NB4 (cell line): ENCODE data around the gene ZDHHC11.
"Not testable (repeated sequence)": the region's sequence is repeated elsewhere in the genome, so short reads cannot be mapped to it uniquely, and the experiment has no call there.

Experiments used
- DNase-seq: peaks from one replicate; pipeline ENCODE4 v3.0.0; 2010; ENCODE audit warnings: low read depth
- H3K4me3 ChIP-seq: one replicate; pipeline ENCODE4 v1.5.1; 2011; ENCODE audit warnings: mild to moderate bottlenecking, low read depth, low read length, moderate library complexity
- MYC ChIP-seq: IDR thresholded peaks from 2 replicates; pipeline ENCODE4 v1.6.1; 2011; ENCODE audit warnings: low read depth, low read length
- POLR2A ChIP-seq: IDR thresholded peaks from 2 replicates; pipeline ENCODE4 v1.6.1; 2011; ENCODE audit warnings: mild to moderate bottlenecking; ENCODE audit not compliant: insufficient read length; ENCODE audit errors: extremely low read depth
- TF ChIP-seq, protein P1 (sequence below): IDR thresholded peaks from 2 replicates; pipeline ENCODE4 v1.6.1; 2011; ENCODE audit warnings: low read depth, low read length
- TF ChIP-seq, protein P2 (sequence below): IDR thresholded peaks from one replicate; pipeline ENCODE4 v1.5.1; 2012; ENCODE audit warnings: low read depth, low read length

Gene ZDHHC11

DNA sequence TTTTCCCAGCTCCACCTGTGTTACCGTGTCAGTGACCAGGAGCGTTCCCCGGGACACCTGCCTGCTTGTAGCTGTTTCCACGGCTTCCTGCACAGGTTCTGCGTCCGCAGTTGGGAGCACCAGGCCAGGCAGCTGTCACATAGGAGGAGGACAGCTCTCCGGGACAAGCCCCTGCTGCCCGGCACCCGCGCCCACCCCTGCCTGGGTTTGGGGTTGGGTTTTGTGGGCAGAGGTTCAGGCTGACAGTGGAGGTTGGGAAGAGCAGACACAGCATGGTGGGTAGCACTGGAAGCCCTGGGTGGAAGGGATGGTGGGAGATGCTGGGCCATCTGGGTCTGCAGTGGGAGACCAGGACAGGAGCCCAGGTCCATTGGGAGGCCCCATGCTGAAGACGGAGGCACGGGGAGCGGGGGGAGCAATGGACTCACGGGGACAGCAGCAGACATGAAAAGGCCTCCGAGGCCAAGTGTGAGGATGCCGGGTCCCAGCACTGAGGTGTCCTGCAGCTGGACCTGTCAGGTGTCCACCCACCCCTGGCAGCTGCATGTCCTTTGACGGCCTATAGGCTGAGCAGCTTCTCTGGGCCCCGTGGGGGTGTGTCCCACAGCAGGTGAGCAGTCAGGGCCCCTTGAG is 63.4 kb downstream of the ZDHHC11 start:
- DNase-seq, H3K4me3 ChIP-seq: not testable (repeated sequence)

DNA sequence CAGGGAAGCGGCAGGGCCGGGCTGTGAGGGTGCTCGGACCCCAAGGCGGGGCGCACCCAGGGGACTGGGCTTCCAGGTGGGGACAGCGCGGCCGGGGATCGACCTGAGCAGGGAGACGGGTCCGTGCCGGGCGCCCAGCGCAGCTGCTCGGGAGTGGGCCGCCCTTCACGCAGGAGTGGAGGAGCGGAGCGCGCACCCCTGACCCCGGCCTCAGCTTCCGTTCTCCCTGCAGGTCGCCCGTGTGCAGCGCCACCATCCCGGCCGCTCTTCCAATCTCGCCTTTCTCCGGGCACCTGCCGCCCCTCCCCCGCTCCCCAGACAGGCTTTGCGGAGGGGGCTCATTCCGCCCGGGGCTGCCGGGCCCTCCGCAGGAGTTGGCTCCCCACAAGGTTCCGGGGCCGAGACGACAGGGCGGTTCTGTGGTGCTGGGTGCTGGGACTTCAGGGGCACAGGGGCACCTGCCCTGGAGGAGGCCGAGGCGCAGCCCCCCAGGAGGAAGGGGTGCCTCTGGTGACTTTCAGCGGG is 65.5 kb downstream of the ZDHHC11 start:
- not testable (repeated sequence) for DNase-seq, H3K4me3 ChIP-seq

DNA sequence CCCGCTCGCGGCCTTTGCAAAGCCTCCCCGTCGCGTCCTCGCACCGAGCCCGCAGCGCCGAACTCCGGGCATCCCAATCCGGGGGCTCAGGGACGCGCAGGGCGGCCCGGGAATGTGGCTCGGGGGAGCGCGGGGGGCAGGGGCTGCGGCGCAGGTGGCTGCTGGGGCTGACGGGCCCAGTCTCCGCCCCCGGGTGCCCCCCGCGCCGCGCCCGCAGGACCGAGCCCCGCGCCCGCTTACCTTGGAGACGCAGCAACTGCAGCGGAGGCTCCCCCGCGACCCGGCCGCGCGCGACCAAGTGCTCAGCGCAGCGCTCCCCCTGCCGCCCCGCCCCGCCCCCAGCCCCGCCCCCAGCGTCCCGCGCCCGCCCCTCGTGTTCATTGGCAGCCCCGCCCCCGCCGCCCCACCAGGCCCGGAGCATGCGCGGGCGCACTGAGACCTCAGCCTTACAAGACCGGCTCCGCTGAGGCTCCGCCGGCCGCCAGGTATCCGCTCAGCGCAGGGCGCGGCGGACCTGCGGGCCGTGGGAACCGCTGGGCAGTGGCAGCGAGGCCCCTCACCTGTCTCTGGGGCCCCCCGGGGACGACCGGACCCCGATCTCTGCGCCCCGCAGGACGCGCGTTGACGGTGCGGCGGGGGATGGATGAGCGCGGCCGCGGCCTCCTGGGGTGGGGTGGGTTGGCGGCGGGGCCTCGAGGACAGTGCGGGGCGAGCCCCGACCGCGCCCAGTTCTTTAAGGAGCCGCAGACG is 66.2 kb downstream of the ZDHHC11 start, which contains the start of gene ZDHHC11B:
Gene ZDHHC11B (minus strand): TSS at position 302 of the 750 bp plus-strand sequence. CDS start 17,810 bp downstream, outside the sequence.
- not testable (repeated sequence) for H3K4me3 ChIP-seq
- DNase-seq: peak; percentile 48

DNA sequence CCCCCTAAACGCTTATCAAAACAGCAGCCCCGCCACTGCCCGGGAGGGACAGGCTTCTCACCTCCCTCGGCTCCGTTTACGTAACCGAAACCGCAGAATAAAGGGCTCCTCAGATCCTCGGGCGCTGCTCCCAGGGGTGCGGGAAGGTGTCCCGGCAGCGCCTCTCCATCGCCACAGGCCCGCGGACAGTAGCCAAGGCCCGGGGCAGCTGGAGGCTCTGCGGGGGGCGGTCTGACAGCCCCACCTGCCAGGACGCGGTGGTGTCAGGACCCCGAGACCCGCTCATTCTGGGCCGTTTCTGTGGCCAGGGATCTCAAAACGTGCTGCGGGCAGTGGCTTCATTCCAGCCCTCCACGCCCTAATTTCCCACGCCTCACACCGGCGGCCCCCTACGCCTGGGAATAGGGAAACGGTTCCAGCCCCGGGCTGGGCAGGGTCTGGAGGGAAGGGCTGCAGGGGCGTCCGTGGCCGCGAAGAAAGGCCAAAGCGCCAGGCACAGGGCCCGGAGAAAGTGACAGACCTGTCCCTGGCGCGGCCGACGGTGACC is 66.8 kb downstream of the ZDHHC11 start:
- DNase-seq, H3K4me3 ChIP-seq: not testable (repeated sequence)

DNA sequence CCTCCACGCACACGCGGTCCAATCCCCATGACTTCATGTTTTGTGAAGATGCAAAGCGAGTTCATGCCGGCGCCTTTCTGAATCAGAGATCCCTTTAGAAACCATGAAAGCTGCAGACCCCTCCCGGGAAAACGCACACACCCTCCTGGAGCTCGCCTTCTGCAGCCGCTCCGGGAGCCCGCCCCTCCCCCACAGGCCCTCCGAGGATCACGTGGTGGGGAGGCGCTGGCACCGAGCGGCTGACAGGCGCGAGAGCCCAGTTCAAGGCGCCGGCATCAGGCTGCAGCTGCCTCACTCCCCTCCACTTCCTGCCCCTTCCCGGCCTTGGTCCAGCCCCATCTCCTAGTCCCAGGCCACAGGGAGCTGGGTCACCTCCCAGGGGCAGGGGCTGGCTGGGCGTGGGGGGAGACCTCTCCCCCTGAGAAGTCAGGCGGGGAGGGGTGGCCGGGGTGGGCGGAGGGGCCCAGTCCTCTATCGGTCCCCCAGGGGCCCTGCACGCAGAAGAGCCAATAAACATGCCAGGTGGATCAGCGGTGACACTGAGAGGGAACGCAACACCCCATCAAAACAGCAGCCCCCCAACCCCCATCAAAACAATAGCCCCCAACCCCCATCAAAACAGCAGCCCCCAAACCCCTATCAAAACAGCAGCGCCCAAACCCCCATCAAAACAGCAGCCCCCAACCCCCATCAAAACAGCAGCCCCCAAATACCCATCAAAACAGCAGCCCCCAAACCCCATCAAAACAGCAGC is 67.6 kb downstream of the ZDHHC11 start:
- DNase-seq, H3K4me3 ChIP-seq: not testable (repeated sequence)

DNA sequence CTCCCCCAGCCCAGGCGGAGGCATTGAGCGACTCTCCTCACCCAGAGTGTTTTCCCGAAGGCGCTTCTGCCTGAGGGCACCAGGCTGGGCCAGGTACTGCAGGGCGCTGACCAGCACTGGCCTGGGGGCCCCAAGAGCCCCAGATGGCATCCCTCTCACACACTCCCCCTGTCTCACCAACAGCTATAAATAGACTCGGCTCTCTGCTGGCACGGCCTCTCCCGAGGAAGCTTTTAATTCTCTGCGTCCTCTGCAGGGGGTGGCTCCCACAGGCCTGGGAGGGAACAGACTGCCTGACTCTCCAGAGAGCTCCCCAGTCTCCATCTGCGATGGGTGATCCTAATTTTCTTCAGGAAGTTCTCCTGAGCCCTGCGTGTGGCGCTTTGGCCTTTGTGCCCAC is 68.4 kb downstream of the ZDHHC11 start:
- not testable (repeated sequence) for DNase-seq, H3K4me3 ChIP-seq

DNA sequence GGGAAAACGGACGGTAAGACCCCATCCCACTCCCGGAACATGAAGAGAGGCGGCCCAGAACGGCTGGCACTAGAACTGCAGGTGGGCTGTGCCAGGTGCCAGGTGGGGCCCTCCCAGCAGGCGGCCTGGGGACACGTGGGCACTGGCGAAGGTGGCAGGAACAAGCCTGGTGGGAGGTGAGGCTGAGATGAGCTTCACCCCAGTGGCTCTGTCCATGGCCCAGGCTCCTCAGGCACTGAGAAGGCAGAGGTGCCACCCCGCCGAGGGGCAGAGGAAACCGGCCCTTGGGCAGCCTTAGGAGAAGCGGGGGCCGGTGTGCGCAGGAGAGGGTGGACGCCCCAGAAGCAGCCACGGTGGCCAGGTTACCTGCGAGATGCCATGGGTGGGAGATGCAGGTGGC is 70.2 kb downstream of the ZDHHC11 start:
- not testable (repeated sequence) for H3K4me3 ChIP-seq, DNase-seq

DNA sequence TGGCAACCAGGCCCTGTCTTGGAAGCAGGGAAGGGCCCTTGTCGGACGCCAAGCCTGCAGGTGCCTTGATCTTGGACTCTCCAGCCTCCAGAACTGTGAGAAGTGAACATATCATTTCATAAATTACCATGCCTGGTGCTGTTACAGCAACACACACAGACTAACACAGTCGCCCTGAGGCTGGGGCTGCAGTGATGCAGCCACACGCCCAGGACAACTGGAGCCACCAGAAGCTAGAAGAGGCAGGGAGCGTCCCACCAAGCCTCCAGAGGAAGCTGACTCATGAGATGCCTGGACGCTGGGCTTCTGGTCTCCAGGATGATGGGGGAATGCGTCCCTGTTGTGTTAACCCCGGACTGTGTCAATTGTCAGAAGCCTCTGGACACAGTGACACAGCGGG is 71.8 kb downstream of the ZDHHC11 start:
- DNase-seq, H3K4me3 ChIP-seq: not testable (repeated sequence)

DNA sequence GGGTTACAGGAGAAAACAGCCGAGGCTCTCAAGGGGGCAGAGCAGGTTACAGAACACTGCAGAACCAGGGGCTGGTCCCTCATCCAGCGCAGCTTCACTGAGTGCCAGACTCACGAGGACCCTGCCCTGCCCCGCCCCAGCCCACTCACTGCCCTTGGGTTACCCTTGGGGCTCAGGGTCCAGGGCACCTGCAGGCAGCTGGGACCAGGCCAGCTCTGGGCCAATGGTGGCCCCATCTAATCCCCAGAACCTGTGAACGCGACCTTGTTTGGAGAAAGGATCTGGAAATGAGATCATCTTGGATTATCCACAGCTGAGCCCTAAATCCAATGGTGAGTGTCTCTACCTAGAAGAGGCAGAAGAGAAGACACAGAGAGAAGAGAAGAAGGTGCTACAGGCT is 72.4 kb downstream of the ZDHHC11 start:
- not testable (repeated sequence) for H3K4me3 ChIP-seq

DNA sequence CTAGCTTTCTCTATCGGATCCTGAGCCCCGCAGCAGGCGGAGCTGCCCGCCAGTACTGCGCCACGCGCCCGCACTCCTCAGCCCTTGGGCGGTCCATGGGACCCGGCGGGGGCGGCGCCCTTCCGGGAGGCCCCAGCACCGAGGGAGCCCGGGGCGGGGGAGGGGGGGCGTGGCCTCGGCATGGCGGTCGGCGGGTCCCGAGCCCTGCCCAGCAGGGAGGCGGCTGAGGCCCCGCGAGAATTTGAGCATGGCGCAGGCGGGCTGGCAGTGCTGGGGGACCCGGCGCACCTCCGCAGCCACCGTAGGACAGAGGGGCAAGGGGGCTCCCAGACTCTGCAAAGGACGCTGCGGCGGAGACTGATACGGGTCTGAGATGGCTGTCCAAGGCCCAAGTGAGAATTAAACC is 73.0 kb downstream of the ZDHHC11 start:
- no peak for DNase-seq
- H3K4me3 ChIP-seq: no peak overlapping the region
- TF ChIP-seq, protein P1, sequence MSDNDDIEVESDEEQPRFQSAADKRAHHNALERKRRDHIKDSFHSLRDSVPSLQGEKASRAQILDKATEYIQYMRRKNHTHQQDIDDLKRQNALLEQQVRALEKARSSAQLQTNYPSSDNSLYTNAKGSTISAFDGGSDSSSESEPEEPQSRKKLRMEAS: no peak
- TF ChIP-seq, protein P2, sequence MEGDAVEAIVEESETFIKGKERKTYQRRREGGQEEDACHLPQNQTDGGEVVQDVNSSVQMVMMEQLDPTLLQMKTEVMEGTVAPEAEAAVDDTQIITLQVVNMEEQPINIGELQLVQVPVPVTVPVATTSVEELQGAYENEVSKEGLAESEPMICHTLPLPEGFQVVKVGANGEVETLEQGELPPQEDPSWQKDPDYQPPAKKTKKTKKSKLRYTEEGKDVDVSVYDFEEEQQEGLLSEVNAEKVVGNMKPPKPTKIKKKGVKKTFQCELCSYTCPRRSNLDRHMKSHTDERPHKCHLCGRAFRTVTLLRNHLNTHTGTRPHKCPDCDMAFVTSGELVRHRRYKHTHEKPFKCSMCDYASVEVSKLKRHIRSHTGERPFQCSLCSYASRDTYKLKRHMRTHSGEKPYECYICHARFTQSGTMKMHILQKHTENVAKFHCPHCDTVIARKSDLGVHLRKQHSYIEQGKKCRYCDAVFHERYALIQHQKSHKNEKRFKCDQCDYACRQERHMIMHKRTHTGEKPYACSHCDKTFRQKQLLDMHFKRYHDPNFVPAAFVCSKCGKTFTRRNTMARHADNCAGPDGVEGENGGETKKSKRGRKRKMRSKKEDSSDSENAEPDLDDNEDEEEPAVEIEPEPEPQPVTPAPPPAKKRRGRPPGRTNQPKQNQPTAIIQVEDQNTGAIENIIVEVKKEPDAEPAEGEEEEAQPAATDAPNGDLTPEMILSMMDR: no peak
- TF ChIP-seq POLR2A: no peak
- TF ChIP-seq MYC: no peak

More for the DNA sequence above, 72.4 kb downstream of the ZDHHC11 start:
- not testable (repeated sequence) for DNase-seq

DNA sequence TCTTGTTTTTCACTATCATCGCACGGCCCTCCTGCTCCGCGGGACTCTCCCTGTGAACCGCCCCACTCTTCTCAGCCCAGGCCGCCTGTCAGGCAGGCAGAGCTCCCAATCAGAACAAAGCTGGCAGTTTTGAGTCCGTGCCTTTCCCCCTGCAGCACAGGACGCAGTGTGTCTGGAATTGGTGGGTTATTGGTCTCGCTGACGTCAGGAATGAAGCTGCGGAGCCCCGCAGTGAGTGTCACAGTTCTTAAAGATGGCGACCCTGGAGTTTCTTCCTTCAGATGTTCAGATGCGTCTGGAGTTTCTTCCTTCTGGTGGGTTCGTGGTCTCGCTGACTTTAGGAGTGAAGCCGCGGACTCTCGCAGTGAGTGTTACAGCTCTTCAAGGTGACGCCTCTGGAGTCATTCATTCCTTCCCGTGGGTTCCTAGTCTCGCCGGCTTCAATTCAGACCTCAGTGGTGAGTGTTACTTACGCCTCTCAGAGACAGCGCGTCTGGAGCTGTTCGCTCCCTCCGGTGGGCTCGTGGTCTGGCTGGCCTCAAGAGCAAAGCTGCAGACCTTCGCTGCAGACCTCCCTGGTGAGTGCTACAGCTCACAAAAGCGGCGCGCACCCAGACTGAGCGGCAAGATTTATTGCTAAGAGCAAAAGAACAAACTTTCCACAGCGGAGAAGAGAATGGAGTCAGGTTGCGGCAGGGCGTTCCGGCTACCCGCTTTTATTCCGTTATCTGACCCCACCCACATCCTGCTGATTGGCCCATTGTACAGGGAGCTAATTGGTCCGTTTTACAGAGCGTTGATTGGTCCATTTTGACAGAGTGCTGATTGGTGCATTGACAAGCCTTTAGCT is 73.7 kb downstream of the ZDHHC11 start:
- no peak for TF ChIP-seq POLR2A
- TF ChIP-seq, protein P1: no peak
- TF ChIP-seq, protein P2: no peak
- no peak for TF ChIP-seq MYC
- no peak overlapping the region for H3K4me3 ChIP-seq
- no peak for DNase-seq
